HT-29 (cell line): Measurements from ENCODE around the gene PHLDA2. TPM values are rescaled to one million over a fixed set of nuclear protein-coding genes. Genes with fewer than 3 reads are reported as not detected.

ENCODE experiments used
- DNase-seq: peaks from one replicate; pipeline ENCODE4 v3.0.0-alpha.2; 2015; ENCODE audit warnings: low spot score
- total RNA-seq: library from RNA; depleted of rRNA; stranded (reverse); fragments of >200 nt; shearing (Covaris generic); gene quantifications from 2 replicates; pipeline ENCODE4 v1.2.3, GENCODE V29; 2014; rRNA removed

Gene PHLDA2
- 345 and 406 TPM in 2 replicates for total RNA-seq

- peak; percentile 86 for DNase-seq
Observed at GRCh38 chr11:2928605-2929530, at the start of gene PHLDA2. Gene PHLDA2, minus strand, starts transcription at chr11:2929420. Its CDS starts 56 bp downstream, at chr11:2929364.

- DNase-seq = no peak
Observed at GRCh38 chr11:2977113-2977512, 47.9 kb upstream of the PHLDA2 start.

- DNase-seq = no peak
Observed at GRCh38 chr11:2976294-2977063, 47.3 kb upstream of the PHLDA2 start.

GRCh38 chr11:2975594-2975993 is 46.4 kb upstream of the PHLDA2 start:
- DNase-seq = peak; percentile 59

GRCh38 chr11:2974272-2974671 is 45.1 kb upstream of the PHLDA2 start:
- no peak for DNase-seq

- no peak for DNase-seq
Observed at GRCh38 chr11:2968341-2968900, 39.2 kb upstream of the PHLDA2 start.

GRCh38 chr11:2964782-2965181 is 35.6 kb upstream of the PHLDA2 start:
- DNase-seq = no peak

- no peak for DNase-seq
Observed at GRCh38 chr11:2963761-2964160, 34.5 kb upstream of the PHLDA2 start.

GRCh38 chr11:2963112-2963754 is 34.0 kb upstream of the PHLDA2 start:
- DNase-seq = no peak

- DNase-seq = no peak
Observed at GRCh38 chr11:2961080-2961479, 31.9 kb upstream of the PHLDA2 start.

- DNase-seq = no peak
Observed at GRCh38 chr11:2960139-2960538, 30.9 kb upstream of the PHLDA2 start.

- no peak for DNase-seq
Observed at GRCh38 chr11:2958251-2958650, 29.0 kb upstream of the PHLDA2 start.

- DNase-seq = no peak
Observed at GRCh38 chr11:2955906-2956476, 26.8 kb upstream of the PHLDA2 start.

GRCh38 chr11:2954263-2954662 is 25.0 kb upstream of the PHLDA2 start:
- no peak for DNase-seq

- no peak for DNase-seq
Observed at GRCh38 chr11:2952290-2952689, 23.1 kb upstream of the PHLDA2 start.

GRCh38 chr11:2951231-2952110 is 22.3 kb upstream of the PHLDA2 start:
- no peak for DNase-seq

- DNase-seq = no peak
Observed at GRCh38 chr11:2950825-2951224, 21.6 kb upstream of the PHLDA2 start.

GRCh38 chr11:2949920-2950319 is 20.7 kb upstream of the PHLDA2 start:
- DNase-seq = no peak

- no peak for DNase-seq
Observed at GRCh38 chr11:2947744-2948143, 18.5 kb upstream of the PHLDA2 start.

GRCh38 chr11:2945757-2946287 is 16.6 kb upstream of the PHLDA2 start:
- DNase-seq = no peak
